HG03521 (cell line): Measurements from ENCODE around the gene HBA2.
"Not testable (repeated sequence)": the region's sequence is repeated elsewhere in the genome, so short reads cannot be mapped to it uniquely, and the experiment has no call there.

ENCODE experiments used
- ATAC-seq: cut with Tn5 transposase; IDR thresholded peaks from one replicate; pipeline ENCODE4 v1.9.1; 2021; ENCODE audit warnings: mild to moderate bottlenecking, moderate library complexity; ENCODE audit not compliant: unreplicated experiment

Gene HBA2

DNA sequence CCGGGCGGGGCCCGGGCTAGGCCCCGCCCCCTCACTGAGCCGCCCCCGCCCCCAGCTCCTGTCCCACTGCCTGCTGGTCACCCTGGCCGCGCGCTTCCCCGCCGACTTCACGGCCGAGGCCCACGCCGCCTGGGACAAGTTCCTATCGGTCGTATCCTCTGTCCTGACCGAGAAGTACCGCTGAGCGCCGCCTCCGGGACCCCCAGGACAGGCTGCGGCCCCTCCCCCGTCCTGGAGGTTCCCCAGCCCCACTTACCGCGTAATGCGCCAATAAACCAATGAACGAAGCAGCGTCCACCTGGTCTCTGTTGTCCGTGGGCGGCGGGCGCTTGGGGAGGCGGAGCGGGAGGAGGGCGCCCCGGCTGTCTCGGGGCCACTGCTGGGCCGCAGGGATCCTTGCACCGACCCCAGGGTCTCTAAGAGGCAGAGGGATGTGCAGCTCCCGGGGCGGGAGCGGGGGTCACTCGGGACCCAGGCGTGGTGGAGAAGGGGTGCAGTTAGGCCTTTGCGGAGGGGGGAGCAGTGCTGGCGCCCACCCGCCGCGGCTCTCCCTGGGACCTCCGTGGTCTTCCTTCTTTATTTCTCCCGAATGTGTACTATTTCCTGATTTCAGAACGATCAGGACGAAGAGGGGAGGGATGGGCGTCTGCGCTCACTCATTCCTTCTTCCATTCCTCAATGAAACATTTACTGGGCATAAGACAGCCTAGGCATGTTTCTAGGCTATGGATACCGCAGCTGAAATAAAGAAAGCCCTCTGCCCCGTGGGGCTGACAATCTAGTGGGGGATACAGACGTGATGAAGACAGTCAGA lies 18.3 kb upstream of the HBA2 start:
- peak; percentile 40 for ATAC-seq

GRCh38 chr16:155031-155398 lies 17.7 kb upstream of the HBA2 start:
- no peak for ATAC-seq

DNA sequence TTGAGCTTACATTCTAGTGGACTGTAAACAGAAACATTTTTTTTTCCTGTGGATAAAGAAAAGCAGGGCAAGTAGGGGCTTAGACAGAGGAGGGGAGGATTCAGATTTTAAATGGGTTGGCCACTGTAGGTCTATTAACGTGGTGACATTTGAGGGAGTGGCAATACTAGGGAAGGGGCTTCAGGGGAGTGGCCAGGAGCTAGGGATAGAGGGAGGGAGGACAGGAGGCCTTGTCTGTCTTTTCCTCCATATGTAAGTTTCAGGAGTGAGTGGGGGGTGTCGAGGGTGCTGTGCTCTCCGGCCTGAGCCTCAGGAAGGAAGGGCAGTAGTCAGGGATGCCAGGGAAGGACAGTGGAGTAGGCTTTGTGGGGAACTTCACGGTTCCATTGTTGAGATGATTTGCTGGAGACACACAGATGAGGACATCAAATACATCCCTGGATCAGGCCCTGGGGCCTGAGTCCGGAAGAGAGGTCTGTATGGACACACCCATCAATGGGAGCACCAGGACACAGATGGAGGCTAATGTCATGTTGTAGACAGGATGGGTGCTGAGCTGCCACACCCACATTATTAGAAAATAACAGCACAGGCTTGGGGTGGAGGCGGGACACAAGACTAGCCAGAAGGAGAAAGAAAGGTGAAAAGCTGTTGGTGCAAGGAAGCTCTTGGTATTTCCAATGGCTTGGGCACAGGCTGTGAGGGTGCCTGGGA lies 13.4 kb upstream of the HBA2 start:
- no peak for ATAC-seq

DNA sequence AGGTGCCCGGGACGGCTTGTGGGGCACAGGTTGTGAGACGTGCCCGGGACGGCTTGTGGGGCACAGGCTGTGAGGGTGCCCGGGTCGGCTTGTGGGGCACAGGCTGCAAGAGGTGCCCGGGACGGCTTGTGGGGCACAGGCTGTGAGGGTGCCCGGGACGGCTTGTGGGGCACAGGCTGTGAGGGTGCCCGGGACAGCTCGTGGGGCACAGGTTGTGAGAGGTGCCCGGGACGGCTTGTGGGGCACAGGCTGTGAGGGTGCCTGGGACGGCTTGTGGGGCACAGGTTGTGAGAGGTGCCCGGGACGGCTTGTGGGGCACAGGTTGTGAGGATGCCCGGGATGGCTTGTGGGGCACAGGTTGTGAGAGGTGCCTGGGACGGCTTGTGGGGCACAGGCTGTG lies 12.4 kb upstream of the HBA2 start:
- ATAC-seq: not testable (repeated sequence)

DNA sequence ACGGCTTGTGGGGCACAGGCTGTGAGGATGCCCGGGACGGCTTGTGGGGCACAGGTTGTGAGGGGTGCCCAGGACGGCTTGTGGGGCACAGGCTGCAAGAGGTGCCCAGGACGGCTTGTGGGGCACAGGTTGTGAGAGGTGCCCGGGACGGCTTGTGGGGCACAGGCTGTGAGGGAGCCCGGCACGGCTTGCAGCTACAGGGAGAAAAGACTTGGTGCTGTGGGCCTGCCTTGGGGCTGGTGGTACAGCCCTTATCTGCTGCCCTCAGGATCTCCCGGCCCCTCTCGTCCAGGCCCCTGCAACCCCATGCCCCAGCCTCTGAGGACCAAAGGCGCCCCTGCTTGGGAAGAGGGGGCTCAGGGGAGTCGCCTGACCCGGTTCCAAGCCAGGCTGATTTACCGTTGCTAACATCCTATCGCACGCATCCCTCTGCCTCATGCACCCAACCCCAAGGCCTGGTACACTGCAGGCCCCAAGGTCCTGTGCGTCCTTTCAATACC lies 11.9 kb upstream of the HBA2 start:
- no peak for ATAC-seq

GRCh38 chr16:162271-162991 lies 10.2 kb upstream of the HBA2 start:
- no peak for ATAC-seq

GRCh38 chr16:163139-163538 lies 9.5 kb upstream of the HBA2 start:
- not testable (repeated sequence) for ATAC-seq

DNA sequence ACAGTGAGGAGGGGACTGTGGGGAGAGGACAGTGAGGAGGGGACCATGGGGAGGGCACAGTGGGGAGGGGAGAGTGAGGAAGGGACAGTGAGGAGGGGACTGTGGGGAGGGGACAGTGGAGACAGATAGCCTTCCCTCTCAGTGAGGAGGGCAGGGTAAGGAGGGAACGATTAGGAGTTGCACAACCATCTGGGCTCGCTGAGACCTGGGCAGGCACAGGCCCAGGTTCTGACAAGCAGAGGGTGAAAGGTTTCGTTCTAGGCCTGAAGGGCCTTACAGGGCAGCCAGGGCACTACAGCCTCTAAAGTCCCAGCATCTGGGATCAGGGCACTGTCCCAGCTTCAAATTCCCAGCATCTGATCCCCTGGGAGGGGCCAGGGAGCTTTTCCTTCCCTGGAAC lies 9.0 kb upstream of the HBA2 start:
- not testable (repeated sequence) for ATAC-seq

DNA sequence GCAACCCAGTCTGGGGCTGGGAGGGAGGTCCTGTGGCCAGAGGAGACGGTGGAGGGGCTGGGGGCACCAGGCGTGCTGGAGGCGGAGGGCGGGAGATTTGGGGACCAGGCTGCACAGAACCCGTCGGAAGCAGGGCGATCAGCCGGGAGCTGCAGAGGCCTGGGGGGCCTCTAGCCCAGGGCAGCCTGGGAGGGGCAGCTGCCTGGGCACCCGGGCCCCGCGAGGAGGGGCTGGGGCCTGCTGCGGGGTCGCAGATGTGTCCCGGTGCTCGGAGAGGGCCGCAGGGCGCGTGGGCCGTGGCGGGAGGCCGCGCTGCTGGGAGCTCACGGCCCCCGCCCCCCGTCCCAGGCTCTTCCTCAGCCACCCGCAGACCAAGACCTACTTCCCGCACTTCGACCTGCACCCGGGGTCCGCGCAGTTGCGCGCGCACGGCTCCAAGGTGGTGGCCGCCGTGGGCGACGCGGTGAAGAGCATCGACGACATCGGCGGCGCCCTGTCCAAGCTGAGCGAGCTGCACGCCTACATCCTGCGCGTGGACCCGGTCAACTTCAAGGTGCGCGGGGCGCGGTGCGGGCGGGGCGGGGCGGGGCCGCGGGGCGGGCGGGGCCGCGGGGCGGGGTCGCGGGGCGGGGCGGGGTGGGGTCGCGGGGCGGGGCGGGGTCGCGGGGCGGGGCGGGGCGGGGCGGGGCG lies 8.4 kb upstream of the HBA2 start:
- not testable (repeated sequence) for ATAC-seq

- no peak for ATAC-seq
Observed at GRCh38 chr16:164827-165538, 7.7 kb upstream of the HBA2 start.

- ATAC-seq: no peak
Observed at GRCh38 chr16:165539-166374, 6.9 kb upstream of the HBA2 start, which contains the start of gene HBM. Gene HBM, plus strand, starts transcription at chr16:165978. Its CDS starts 20 bp downstream, at chr16:165998.

DNA sequence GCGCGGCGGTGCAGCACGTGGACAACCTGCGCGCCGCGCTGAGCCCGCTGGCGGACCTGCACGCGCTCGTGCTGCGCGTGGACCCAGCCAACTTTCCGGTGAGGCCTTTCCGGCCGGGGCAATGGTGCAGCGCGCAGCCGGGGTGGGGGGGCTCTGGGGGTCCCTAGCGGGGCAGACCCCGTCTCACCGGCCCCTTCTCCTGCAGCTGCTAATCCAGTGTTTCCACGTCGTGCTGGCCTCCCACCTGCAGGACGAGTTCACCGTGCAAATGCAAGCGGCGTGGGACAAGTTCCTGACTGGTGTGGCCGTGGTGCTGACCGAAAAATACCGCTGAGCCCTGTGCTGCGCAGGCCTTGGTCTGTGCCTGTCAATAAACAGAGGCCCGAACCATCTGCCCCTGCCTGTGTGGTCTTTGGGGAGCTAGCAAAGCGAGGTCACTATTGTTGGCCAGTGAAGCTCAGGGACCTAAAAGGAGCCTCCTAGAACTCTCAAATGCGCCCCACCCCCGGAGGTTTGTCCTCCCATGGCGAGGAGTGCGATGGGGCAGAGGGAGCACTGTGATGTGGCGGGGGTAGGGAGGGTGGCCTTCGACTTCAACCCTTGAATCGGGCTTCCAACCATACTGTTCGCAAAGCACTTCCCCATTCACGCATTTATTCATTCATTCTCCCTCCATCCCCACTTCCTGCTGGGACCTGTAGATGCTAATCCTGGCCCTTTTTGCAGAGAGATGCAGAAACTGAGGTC lies 6.1 kb upstream of the HBA2 start:
- no peak for ATAC-seq

- ATAC-seq: no peak
Observed at GRCh38 chr16:167122-167690, 5.5 kb upstream of the HBA2 start.

DNA sequence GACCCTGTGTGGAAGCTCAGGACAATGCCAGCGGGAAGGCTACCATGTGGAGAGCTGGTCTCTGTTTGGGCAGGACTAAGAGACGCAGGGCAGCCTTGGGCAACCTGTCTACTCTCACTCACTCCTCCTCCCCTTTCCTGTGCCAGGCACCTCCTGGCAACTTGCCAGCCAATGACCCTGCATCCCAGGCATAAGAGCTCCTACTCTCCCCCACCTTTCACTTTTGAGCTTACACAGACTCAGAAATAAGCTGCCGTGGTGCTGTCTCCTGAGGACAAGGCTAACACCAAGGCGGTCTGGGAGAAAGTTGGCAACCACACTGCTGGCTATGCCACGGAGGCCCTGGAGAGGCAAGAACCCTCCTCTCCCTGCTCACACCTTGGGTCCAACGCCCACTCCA lies 4.3 kb upstream of the HBA2 start:
- no peak for ATAC-seq

DNA sequence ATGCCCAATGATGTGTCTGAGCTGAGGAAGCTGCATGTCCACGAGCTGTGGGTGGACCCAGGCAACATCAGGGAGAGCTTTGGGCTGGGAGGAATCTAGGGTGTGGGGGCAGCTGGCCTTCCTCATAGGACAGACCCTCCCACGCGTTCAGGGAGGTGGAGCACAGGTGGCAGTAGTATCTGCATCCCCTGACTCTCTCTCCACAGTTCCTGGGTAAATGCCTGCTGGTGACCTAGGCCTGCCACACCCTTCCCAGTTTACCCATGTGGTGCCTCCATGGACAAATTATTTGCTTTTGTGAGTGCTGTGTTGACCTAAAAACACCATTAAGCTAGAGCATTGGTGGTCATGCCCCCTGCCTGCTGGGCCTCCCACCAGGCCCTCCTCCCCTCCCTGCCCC lies 3.7 kb upstream of the HBA2 start:
- no peak for ATAC-seq

DNA sequence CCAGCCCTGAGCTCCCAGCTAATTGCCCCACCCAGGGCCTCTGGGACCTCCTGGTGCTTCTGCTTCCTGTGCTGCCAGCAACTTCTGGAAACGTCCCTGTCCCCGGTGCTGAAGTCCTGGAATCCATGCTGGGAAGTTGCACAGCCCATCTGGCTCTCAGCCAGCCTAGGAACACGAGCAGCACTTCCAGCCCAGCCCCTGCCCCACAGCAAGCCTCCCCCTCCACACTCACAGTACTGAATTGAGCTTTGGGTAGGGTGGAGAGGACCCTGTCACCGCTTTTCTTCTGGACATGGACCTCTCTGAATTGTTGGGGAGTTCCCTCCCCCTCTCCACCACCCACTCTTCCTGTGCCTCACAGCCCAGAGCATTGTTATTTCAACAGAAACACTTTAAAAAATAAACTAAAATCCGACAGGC lies 2.6 kb upstream of the HBA2 start:
- ATAC-seq: not testable (repeated sequence)

- ATAC-seq: no peak
Observed at GRCh38 chr16:170788-171187, 1.9 kb upstream of the HBA2 start.

DNA sequence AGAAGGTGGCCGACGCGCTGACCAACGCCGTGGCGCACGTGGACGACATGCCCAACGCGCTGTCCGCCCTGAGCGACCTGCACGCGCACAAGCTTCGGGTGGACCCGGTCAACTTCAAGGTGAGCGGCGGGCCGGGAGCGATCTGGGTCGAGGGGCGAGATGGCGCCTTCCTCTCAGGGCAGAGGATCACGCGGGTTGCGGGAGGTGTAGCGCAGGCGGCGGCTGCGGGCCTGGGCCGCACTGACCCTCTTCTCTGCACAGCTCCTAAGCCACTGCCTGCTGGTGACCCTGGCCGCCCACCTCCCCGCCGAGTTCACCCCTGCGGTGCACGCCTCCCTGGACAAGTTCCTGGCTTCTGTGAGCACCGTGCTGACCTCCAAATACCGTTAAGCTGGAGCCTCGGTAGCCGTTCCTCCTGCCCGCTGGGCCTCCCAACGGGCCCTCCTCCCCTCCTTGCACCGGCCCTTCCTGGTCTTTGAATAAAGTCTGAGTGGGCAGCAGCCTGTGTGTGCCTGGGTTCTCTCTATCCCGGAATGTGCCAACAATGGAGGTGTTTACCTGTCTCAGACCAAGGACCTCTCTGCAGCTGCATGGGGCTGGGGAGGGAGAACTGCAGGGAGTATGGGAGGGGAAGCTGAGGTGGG lies 657 bp downstream of the HBA2 start:
- ATAC-seq: not testable (repeated sequence)
